ENCODE measurements around the gene HDAC9. TPM values are rescaled to one million over a fixed set of nuclear protein-coding genes. Genes with fewer than 3 reads are reported as not detected.
A peak's percentile ranks its signal among the peaks of the same experiment; 100 is the strongest.

Gene HDAC9
- total and polyA plus RNA-seq, 2 experiments from 2014 or later: 3.7 to 9.4 TPM

GRCh38 chr7:18835001-18835690 is 339.6 kb downstream of the HDAC9 start:
- WGBS (ENCODE audit: low lambda C conversion rate, missing lambda C conversion rate): 61% methylated on average over 7 of the region's 7 CpGs
- DNase-seq (ENCODE audit: low spot score): no peak
- Histone ChIP-seq H3K36me3 (replicated peaks; ENCODE audit: insufficient read depth, low read depth) (no peaks in the 10 kb centered on the region), H3K4me2 (peak overlapping the region; percentile 31), H3K9me3 (ENCODE audit: low read depth) (no peaks in the 10 kb centered on the region), H3K9me2 (replicated peaks; ENCODE audit: insufficient read depth) (no peaks in the 10 kb centered on the region), H2AFZ (no peak overlapping the region), H3K27ac (no peak overlapping the region), H3K79me2 (no peaks in the 10 kb centered on the region), H3K27me3 (no peaks in the 10 kb centered on the region), H3K4me3 (no peak overlapping the region), H3K4me1 (ENCODE audit: insufficient read depth) (peaks cover 8% of the 10 kb centered on the region), H4K20me1 (ENCODE audit: insufficient read depth, poor library complexity, severe bottlenecking) (no peaks in the 10 kb centered on the region)
- no peak for TF ChIP-seq CTCF (IDR thresholded peaks at IDR 0.05; ENCODE audit: poor library complexity)
- TF ChIP-seq EZH2phosphoT487 (IDR thresholded peaks at IDR 0.05; ENCODE audit: low read depth, severe bottlenecking, unreplicated experiment): no peak
- no peak for TF ChIP-seq EZH2 (IDR thresholded peaks at IDR 0.05; ENCODE audit: borderline replicate concordance)

GRCh38 chr7:18843979-18844378 is 348.4 kb downstream of the HDAC9 start:
- no peaks in the 10 kb centered on the region for H3K4me1 ChIP-seq (ENCODE audit: insufficient read depth)
- no peaks in the 10 kb centered on the region for H3K27me3 ChIP-seq
- TF ChIP-seq CTCF (IDR thresholded peaks at IDR 0.05; ENCODE audit: poor library complexity): no peak
- TF ChIP-seq EZH2phosphoT487 (IDR thresholded peaks at IDR 0.05; ENCODE audit: low read depth, severe bottlenecking, unreplicated experiment): no peak
- no peak for TF ChIP-seq EZH2 (IDR thresholded peaks at IDR 0.05; ENCODE audit: borderline replicate concordance)
- no peak overlapping the region for H3K27ac ChIP-seq
- no peak for DNase-seq (ENCODE audit: low spot score)
- no peaks in the 10 kb centered on the region for H3K36me3 ChIP-seq (replicated peaks; ENCODE audit: insufficient read depth, low read depth)
- H3K4me2 ChIP-seq: no peak overlapping the region
- no peak overlapping the region for H2AFZ ChIP-seq
- WGBS (ENCODE audit: low lambda C conversion rate, missing lambda C conversion rate): 71% methylated on average over 3 of the region's 3 CpGs
- no peaks in the 10 kb centered on the region for H3K9me3 ChIP-seq (ENCODE audit: low read depth)
- H3K4me3 ChIP-seq: no peak overlapping the region
- H3K9me2 ChIP-seq (replicated peaks; ENCODE audit: insufficient read depth): no peaks in the 10 kb centered on the region
- H4K20me1 ChIP-seq (ENCODE audit: insufficient read depth, poor library complexity, severe bottlenecking): no peaks in the 10 kb centered on the region
- H3K79me2 ChIP-seq: no peaks in the 10 kb centered on the region

- Histone ChIP-seq H3K79me2 (no peaks in the 10 kb centered on the region), H3K9me2 (replicated peaks; ENCODE audit: insufficient read depth) (no peaks in the 10 kb centered on the region), H3K4me3 (no peak overlapping the region), H3K36me3 (replicated peaks; ENCODE audit: insufficient read depth, low read depth) (no peaks in the 10 kb centered on the region), H2AFZ (no peak overlapping the region), H3K4me1 (ENCODE audit: insufficient read depth) (no peaks in the 10 kb centered on the region), H3K27ac (no peak overlapping the region), H3K9me3 (ENCODE audit: low read depth) (no peaks in the 10 kb centered on the region), H3K4me2 (no peak overlapping the region), H4K20me1 (ENCODE audit: insufficient read depth, poor library complexity, severe bottlenecking) (no peaks in the 10 kb centered on the region), H3K27me3 (no peaks in the 10 kb centered on the region)
- 79% methylated on average over 5 of the region's 5 CpGs for WGBS (ENCODE audit: low lambda C conversion rate, missing lambda C conversion rate)
- DNase-seq (ENCODE audit: low spot score): no peak
- TF ChIP-seq EZH2phosphoT487 (IDR thresholded peaks at IDR 0.05; ENCODE audit: low read depth, severe bottlenecking, unreplicated experiment) (no peak), CTCF (IDR thresholded peaks at IDR 0.05; ENCODE audit: poor library complexity) (no peak), EZH2 (IDR thresholded peaks at IDR 0.05; ENCODE audit: borderline replicate concordance) (no peak)
Observed at GRCh38 chr7:18844735-18845134, 349.2 kb downstream of the HDAC9 start.

Measured in hepatocyte (in vitro differentiated cells).